ENCODE measurements around the gene SPATA17. TPM values are rescaled to one million over a fixed set of nuclear protein-coding genes. Genes with fewer than 3 reads are reported as not detected.
A peak's percentile ranks its signal among the peaks of the same experiment; 100 is the strongest.

Gene SPATA17
- total RNA-seq, 3 donors from 2014 or later (not counting 1 experiment from before 2014, with no cell fraction given), result not detected

GRCh38 chr1:217721692-217722091, 90.5 kb downstream of the SPATA17 start:
- Histone ChIP-seq H3K27ac (ENCODE audit: low read length) (no peak overlapping the region), H3K9me3 (ENCODE audit: control insufficient read depth, insufficient read depth, low read length) (no peaks in the 10 kb centered on the region), H3K4me1 (ENCODE audit: control insufficient read depth, insufficient read depth, low read length) (no peaks in the 10 kb centered on the region), H3K27me3 (ENCODE audit: control insufficient read depth, insufficient read depth, low read length) (no peaks in the 10 kb centered on the region), H3K4me3 (ENCODE audit: low read length) (no peak overlapping the region), H3K36me3 (ENCODE audit: control insufficient read depth, insufficient read depth, low read length) (no peaks in the 10 kb centered on the region)
- H3K9me3 Mint-ChIP-seq, result peaks cover 0 to 5% of the 10 kb centered on the region in 2 donors
- DNase-seq, result no peak
- no peaks in the 10 kb centered on the region for H3K4me1 Mint-ChIP-seq
- H3K27me3 Mint-ChIP-seq (ENCODE audit: low read depth in 2 of 2), result no peaks in the 10 kb centered on the region
- no peaks in the 10 kb centered on the region for H3K36me3 Mint-ChIP-seq
- no peak overlapping the region for H3K4me3 Mint-ChIP-seq
- intact Hi-C loops (cut with micrococcal nuclease), result no loop called here
- no peak for TF ChIP-seq CTCF (IDR thresholded peaks at IDR 0.05)
- 89% methylated on average over 1 of the region's 1 CpG for WGBS (ENCODE audit: insufficient coverage)
- ATAC-seq, result no peak
- no peak overlapping the region for H3K27ac Mint-ChIP-seq

- no peak for DNase-seq
- no peaks in the 10 kb centered on the region for H3K27me3 Mint-ChIP-seq (ENCODE audit: low read depth in 2 of 2)
- intact Hi-C loops (cut with micrococcal nuclease), result no loop called here
- H3K27ac Mint-ChIP-seq, result no peak overlapping the region
- H3K4me1 ChIP-seq (ENCODE audit: control insufficient read depth, insufficient read depth, low read length), result no peaks in the 10 kb centered on the region
- no peaks in the 10 kb centered on the region for H3K9me3 ChIP-seq (ENCODE audit: control insufficient read depth, insufficient read depth, low read length)
- H3K4me3 Mint-ChIP-seq, result no peak overlapping the region
- 67% methylated on average over 2 of the region's 3 CpGs for WGBS (ENCODE audit: insufficient coverage)
- H3K4me1 Mint-ChIP-seq, result no peaks in the 10 kb centered on the region
- no peaks in the 10 kb centered on the region for H3K36me3 ChIP-seq (ENCODE audit: control insufficient read depth, insufficient read depth, low read length)
- ATAC-seq, result no peak
- H3K4me3 ChIP-seq (ENCODE audit: low read length), result no peak overlapping the region
- H3K36me3 Mint-ChIP-seq, result no peaks in the 10 kb centered on the region
- H3K27me3 ChIP-seq (ENCODE audit: control insufficient read depth, insufficient read depth, low read length), result no peaks in the 10 kb centered on the region
- no peak for TF ChIP-seq CTCF (IDR thresholded peaks at IDR 0.05)
- H3K27ac ChIP-seq (ENCODE audit: low read length), result no peak overlapping the region
- H3K9me3 Mint-ChIP-seq, result peaks cover 2 to 6% of the 10 kb centered on the region in 2 donors
Measured at GRCh38 chr1:217734973-217735372, 103.8 kb downstream of the SPATA17 start.

GRCh38 chr1:217747156-217747769, 116.1 kb downstream of the SPATA17 start:
- no peak for ATAC-seq

More at GRCh38 chr1:217747156-217747769, 116.1 kb downstream of the SPATA17 start:
- H3K4me3 ChIP-seq (ENCODE audit: low read length), result no peak overlapping the region
- no peaks in the 10 kb centered on the region for H3K36me3 Mint-ChIP-seq
- no CpG with 5 or more reads among the region's 2 CpGs for WGBS (ENCODE audit: insufficient coverage)
- H3K4me1 ChIP-seq (ENCODE audit: control insufficient read depth, insufficient read depth, low read length), result no peaks in the 10 kb centered on the region
- intact Hi-C loops (cut with micrococcal nuclease), result no loop called here
- no peak overlapping the region for H3K4me3 Mint-ChIP-seq
- no peak overlapping the region for H3K27ac ChIP-seq (ENCODE audit: low read length)
- no peak overlapping the region for H3K27ac Mint-ChIP-seq
- H3K9me3 ChIP-seq (ENCODE audit: control insufficient read depth, insufficient read depth, low read length), result no peaks in the 10 kb centered on the region
- no peaks in the 10 kb centered on the region for H3K4me1 Mint-ChIP-seq
- no peaks in the 10 kb centered on the region for H3K36me3 ChIP-seq (ENCODE audit: control insufficient read depth, insufficient read depth, low read length)
- H3K9me3 Mint-ChIP-seq, result no peaks in the 10 kb centered on the region
- H3K27me3 Mint-ChIP-seq (ENCODE audit: low read depth in 2 of 2), result no peaks in the 10 kb centered on the region
- peak in 1 of 2 donors; percentile 7 for DNase-seq
- no peaks in the 10 kb centered on the region for H3K27me3 ChIP-seq (ENCODE audit: control insufficient read depth, insufficient read depth, low read length)
- TF ChIP-seq CTCF (IDR thresholded peaks at IDR 0.05), result no peak

Measured in natural killer cell (primary cell).